ENCODE data around the gene GPR107. TPM values are rescaled to one million over a fixed set of nuclear protein-coding genes. Genes with fewer than 3 reads are reported as not detected.

GPR107 gene
- total and polyA plus RNA-seq, 2 experiments from 2014 or later = 6.2 to 30.7 TPM

GRCh38 chr9:130129432-130130061, 75.8 kb downstream of the GPR107 start (continued):
- TF ChIP-seq ZNF462 (CRISPR knock-in tag; IDR thresholded peaks at IDR 0.05) (no peak), ZNF114 (CRISPR knock-in tag; IDR thresholded peaks at IDR 0.05) (no peak), EZH2phosphoT487 (IDR thresholded peaks at IDR 0.05; ENCODE audit: unreplicated experiment) (no peak), ZNF331 (CRISPR knock-in tag; IDR thresholded peaks at IDR 0.05; ENCODE audit: low read depth) (no peak)

- Mint-ChIP-seq H3K27ac (no peak overlapping the region), H3K36me3 (ENCODE audit: low read depth) (peaks cover 24% of the 10 kb centered on the region), H3K4me3 (no peak overlapping the region), H3K4me1 (peaks cover 8% of the 10 kb centered on the region), H3K9me3 (no peaks in the 10 kb centered on the region), H3K27me3 (ENCODE audit: insufficient read depth, low read depth, poor library complexity) (peaks cover 3% of the 10 kb centered on the region)
- Histone ChIP-seq H3K4me3 (no peak overlapping the region), H3K36me3 (ENCODE audit: insufficient read depth) (peaks cover 5% of the 10 kb centered on the region; the same call in 1 of the 2 replicates), H3K27ac (ENCODE audit: low read depth) (no peak overlapping the region), H3F3A (replicated peaks; ENCODE audit: low read depth) (0 out of 2 replicates have a peak, but pooled peaks cover 7% of the 10 kb centered on the region), H3K79me2 (replicated peaks; ENCODE audit: insufficient read depth) (no peaks in the 10 kb centered on the region), H3K4me2 (no peak overlapping the region), H3K4me1 (ENCODE audit: insufficient read depth) (peaks cover 4% of the 10 kb centered on the region), H3K27me3 (ENCODE audit: insufficient read depth) (no peaks in the 10 kb centered on the region), H2AFZ (no peak overlapping the region), H4K20me1 (replicated peaks; ENCODE audit: insufficient read depth) (no peaks in the 10 kb centered on the region), H3K9me2 (ENCODE audit: insufficient read depth) (no peaks in the 10 kb centered on the region)
- ATAC-seq (no peak), DNase-seq (ENCODE audit: low spot score) (no peak)
- TF ChIP-seq CREB1 (CRISPR knock-in tag; IDR thresholded peaks at IDR 0.05; ENCODE audit: low read depth) (no peak), EZH2phosphoT487 (IDR thresholded peaks at IDR 0.05; ENCODE audit: unreplicated experiment) (no peak), STAT1 (IDR thresholded peaks at IDR 0.05; ENCODE audit: unreplicated experiment) (no peak), POLR2AphosphoS5 (IDR thresholded peaks at IDR 0.05; ENCODE audit: low read depth) (no peak), ETS1 (IDR thresholded peaks at IDR 0.05) (no peak), ZNF114 (CRISPR knock-in tag; IDR thresholded peaks at IDR 0.05) (no peak), REST (IDR thresholded peaks at IDR 0.05; ENCODE audit: unreplicated experiment) (no peak), EZH2 (IDR thresholded peaks at IDR 0.05; ENCODE audit: low read depth, unreplicated experiment) (no peak), ZNF331 (CRISPR knock-in tag; IDR thresholded peaks at IDR 0.05; ENCODE audit: low read depth) (no peak), NANOG (IDR thresholded peaks at IDR 0.05; ENCODE audit: borderline replicate concordance) (no peak), CTCF (conservative IDR thresholded peaks at IDR 0.05; ENCODE audit: low read depth in 2 of 2) (no peak)
Measured at GRCh38 chr9:130132746-130133145, 79.0 kb downstream of the GPR107 start.

All from GM23338 (cell line).